Skeletal muscle tissue (tissue), 4 donors: ENCODE measurements around the gene HMGN4. TPM values are rescaled to one million over a fixed set of nuclear protein-coding genes. Genes with fewer than 3 reads are reported as not detected.
"Not testable (repeated sequence)": the region's sequence is repeated elsewhere in the genome, so short reads cannot be mapped to it uniquely, and the experiment has no call there.

Source experiments
- H3K27ac ChIP-seq: one replicate; pipeline ENCODE4 v1.7.0; 2013; ENCODE audit warnings: mild to moderate bottlenecking, low read depth, low read length, inconsistent platforms
- H3K27me3 ChIP-seq, 3 donors: one replicate each; pipeline ENCODE4 v1.7.0; 2013; ENCODE audit warnings: low read length in 3 of 3; ENCODE audit not compliant: control insufficient read depth in 3 of 3, insufficient read depth in 3 of 3
- H3K36me3 ChIP-seq, 3 donors: one replicate each; pipeline ENCODE4 v1.7.0; 2013; ENCODE audit warnings: low read length in 3 of 3; ENCODE audit not compliant: control insufficient read depth in 3 of 3, insufficient read depth in 3 of 3
- H3K4me1 ChIP-seq, 3 donors: one replicate each; pipeline ENCODE4 v1.7.0; 2013; ENCODE audit warnings: low read length in 3 of 3, mild to moderate bottlenecking in 3 of 3; ENCODE audit not compliant: control insufficient read depth in 3 of 3, insufficient read depth in 3 of 3
- H3K4me3 ChIP-seq, 3 donors: one replicate each; pipeline ENCODE4 v1.7.0; 2013; ENCODE audit warnings: low read length in 3 of 3
- H3K9ac ChIP-seq, 3 donors: one replicate each; pipeline ENCODE4 v1.7.0; 2013; ENCODE audit warnings: low read length in 3 of 3, mild to moderate bottlenecking in 3 of 3, moderate library complexity in 2 of 3, low read depth in 1 of 3
- H3K9me3 ChIP-seq, 3 donors: one replicate each; pipeline ENCODE4 v1.7.0; 2013; ENCODE audit warnings: low read length in 3 of 3; ENCODE audit not compliant: control insufficient read depth in 3 of 3
- total RNA-seq: library from RNA; depleted of rRNA; stranded (reverse); fragments of >200 nt; gene quantifications from one replicate; pipeline ENCODE4 v1.2.3, GENCODE V29; 2014
- donor health status: Osteomylitis.

The HMGN4 gene
- total RNA-seq, 1 donor from 2014 or later = 45.9 TPM

GRCh38 chr6:26521600-26522391 lies 16.4 kb upstream of the HMGN4 start:
- Histone ChIP-seq H3K27ac (peak overlapping the region; percentile 95), H3K36me3 (no peaks in the 10 kb centered on the region), H3K4me1 (peaks cover 6 to 17% (median 8%) of the 10 kb centered on the region in 3 donors), H3K27me3 (no peaks in the 10 kb centered on the region), H3K4me3 (peak overlapping the region; percentile 72 to 92 (median 77)), H3K9me3 (no peaks in the 10 kb centered on the region), H3K9ac (peak overlapping the region; percentile 77 to 93 (median 92))

- Histone ChIP-seq H3K9ac (peak overlapping the region; percentile 77 to 93 (median 92)), H3K4me3 (peak overlapping the region; percentile 72 to 92 (median 77)), H3K4me1 (peaks cover 6 to 17% (median 8%) of the 10 kb centered on the region in 3 donors), H3K27ac (peak overlapping the region; percentile 95)
- H3K36me3 ChIP-seq, H3K9me3 ChIP-seq, H3K27me3 ChIP-seq: not testable (repeated sequence)
These were observed 15.5 kb upstream of the HMGN4 start for GRCh38 chr6:26522486-26523228.

- not testable (repeated sequence) for H3K9me3 ChIP-seq, H3K27ac ChIP-seq, H3K27me3 ChIP-seq, H3K36me3 ChIP-seq, H3K4me3 ChIP-seq, H3K9ac ChIP-seq
- peaks cover 6 to 17% (median 8%) of the 10 kb centered on the region in 3 donors for H3K4me1 ChIP-seq
These were observed 13.9 kb upstream of the HMGN4 start for GRCh38 chr6:26524314-26524713.

GRCh38 chr6:26524722-26525370 lies 13.3 kb upstream of the HMGN4 start:
- H3K9ac ChIP-seq = no peak overlapping the region
- no peaks in the 10 kb centered on the region for H3K27me3 ChIP-seq
- H3K9me3 ChIP-seq = no peaks in the 10 kb centered on the region
- no peak overlapping the region for H3K27ac ChIP-seq
- no peak overlapping the region for H3K4me3 ChIP-seq
- H3K36me3 ChIP-seq = no peaks in the 10 kb centered on the region
- peaks cover 6 to 17% (median 8%) of the 10 kb centered on the region in 3 donors for H3K4me1 ChIP-seq

GRCh38 chr6:26525838-26526237 lies 12.3 kb upstream of the HMGN4 start:
- no peak overlapping the region for H3K4me3 ChIP-seq
- no peak overlapping the region for H3K27ac ChIP-seq
- no peak overlapping the region for H3K9ac ChIP-seq
- no peaks in the 10 kb centered on the region for H3K9me3 ChIP-seq
- no peaks in the 10 kb centered on the region for H3K36me3 ChIP-seq
- no peaks in the 10 kb centered on the region for H3K27me3 ChIP-seq
- peaks cover 0 to 10% (median 4%) of the 10 kb centered on the region in 3 donors for H3K4me1 ChIP-seq

- no peaks in the 10 kb centered on the region for H3K9me3 ChIP-seq
- H3K4me3 ChIP-seq = no peak overlapping the region
- no peak overlapping the region for H3K9ac ChIP-seq
- H3K27me3 ChIP-seq = no peaks in the 10 kb centered on the region
- H3K36me3 ChIP-seq = no peaks in the 10 kb centered on the region
- no peak overlapping the region for H3K27ac ChIP-seq
- H3K4me1 ChIP-seq = peaks cover 0 to 10% (median 4%) of the 10 kb centered on the region in 3 donors
These were observed 11.2 kb upstream of the HMGN4 start for GRCh38 chr6:26526928-26527327.

- no peaks in the 10 kb centered on the region for H3K27me3 ChIP-seq
- no peaks in the 10 kb centered on the region for H3K9me3 ChIP-seq
- no peak overlapping the region for H3K27ac ChIP-seq
- H3K4me3 ChIP-seq = no peak overlapping the region
- peaks cover 4 to 7% (median 7%) of the 10 kb centered on the region in 3 donors for H3K4me1 ChIP-seq
- H3K36me3 ChIP-seq = no peaks in the 10 kb centered on the region
- no peak overlapping the region for H3K9ac ChIP-seq
These were observed 8.0 kb upstream of the HMGN4 start for GRCh38 chr6:26530203-26530602.

- no peaks in the 10 kb centered on the region for H3K9me3 ChIP-seq
- no peaks in the 10 kb centered on the region for H3K36me3 ChIP-seq
- no peaks in the 10 kb centered on the region for H3K27me3 ChIP-seq
- H3K4me1 ChIP-seq = peaks cover 16 to 20% (median 18%) of the 10 kb centered on the region in 3 donors
- H3K27ac ChIP-seq = peak overlapping the region; percentile 43
- no peak overlapping the region for H3K4me3 ChIP-seq
- H3K9ac ChIP-seq = no peak overlapping the region
These were observed 6.3 kb upstream of the HMGN4 start for GRCh38 chr6:26531897-26532296.

GRCh38 chr6:26532699-26533531 lies 5.3 kb upstream of the HMGN4 start:
- no peaks in the 10 kb centered on the region for H3K36me3 ChIP-seq
- peaks cover 17 to 24% (median 22%) of the 10 kb centered on the region in 3 donors for H3K4me1 ChIP-seq
- H3K9me3 ChIP-seq = no peaks in the 10 kb centered on the region
- H3K9ac ChIP-seq = peak overlapping the region; percentile 52 to 83 (median 69)
- peak overlapping the region; percentile 43 for H3K27ac ChIP-seq
- no peaks in the 10 kb centered on the region for H3K27me3 ChIP-seq
- peak overlapping the region; percentile 68 to 83 (median 82) for H3K4me3 ChIP-seq
